GM21423 (cell line): ENCODE data around the gene NUP160.
"Not testable (repeated sequence)": the region's sequence is repeated elsewhere in the genome, so short reads cannot be mapped to it uniquely, and the experiment has no call there.

ENCODE experiments used
- ATAC-seq: cut with Tn5 transposase; IDR thresholded peaks from one replicate; pipeline ENCODE4 v1.9.1; 2021; ENCODE audit warnings: mild to moderate bottlenecking, moderate library complexity; ENCODE audit not compliant: unreplicated experiment

The NUP160 gene

GRCh38 chr11:47863189-47863897 lies 15.2 kb upstream of the NUP160 start:
- peak; percentile 58 for ATAC-seq

- no peak for ATAC-seq
Observed at GRCh38 chr11:47861728-47862127, 13.6 kb upstream of the NUP160 start.

GRCh38 chr11:47860536-47860935 lies 12.4 kb upstream of the NUP160 start:
- ATAC-seq, result no peak

DNA sequence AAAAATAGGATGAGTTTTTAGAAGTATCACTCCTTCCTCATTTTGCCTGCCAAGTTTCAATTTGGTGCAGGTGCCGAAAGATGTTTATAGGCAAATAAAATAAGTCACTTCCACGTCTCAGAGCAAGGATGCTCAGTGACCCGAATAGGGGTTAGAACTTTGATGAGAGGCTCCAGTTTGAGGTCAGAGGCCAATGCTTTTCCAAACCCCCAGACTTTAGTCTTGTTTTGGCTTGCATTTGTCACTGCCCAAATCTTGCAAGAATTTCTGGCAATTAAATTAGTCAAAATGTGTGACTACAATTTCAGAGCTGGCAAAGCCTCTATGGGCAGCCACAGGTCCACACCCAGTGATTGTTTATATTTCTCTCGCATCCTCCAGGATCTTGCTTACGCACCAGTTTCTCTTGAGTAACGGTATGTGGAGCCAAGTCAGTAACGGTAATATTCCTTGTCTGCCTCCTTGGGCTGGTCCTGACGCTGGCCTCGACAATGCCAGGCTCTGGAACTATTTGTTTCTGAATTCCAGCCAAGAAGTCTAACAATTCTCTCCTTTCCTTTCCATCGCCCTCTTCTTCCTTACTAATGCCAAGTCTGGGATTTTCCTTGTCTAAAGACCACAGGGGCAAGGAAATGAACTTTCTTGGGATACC lies 9.9 kb upstream of the NUP160 start:
- no peak for ATAC-seq

GRCh38 chr11:47857485-47857884 lies 9.3 kb upstream of the NUP160 start:
- peak; percentile 28 for ATAC-seq

DNA sequence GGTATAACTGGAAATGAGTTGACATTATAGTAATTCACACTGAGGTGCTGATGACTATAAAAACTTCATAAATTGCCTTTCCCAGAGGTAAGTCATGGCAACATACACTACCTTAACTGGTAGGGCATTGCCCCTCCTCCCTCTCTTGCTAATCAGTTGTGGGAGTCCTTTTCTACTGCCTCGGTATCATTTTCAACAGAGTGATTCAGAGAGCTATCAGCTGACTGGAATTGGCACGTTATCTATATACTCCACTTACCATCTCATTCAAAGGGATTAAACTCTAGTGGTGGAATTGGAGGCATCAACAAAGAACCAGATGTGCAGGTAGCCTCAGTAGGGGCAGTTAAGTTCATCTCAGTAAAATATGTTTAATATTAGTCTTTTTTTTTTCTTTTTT lies 8.0 kb upstream of the NUP160 start:
- no peak for ATAC-seq

DNA sequence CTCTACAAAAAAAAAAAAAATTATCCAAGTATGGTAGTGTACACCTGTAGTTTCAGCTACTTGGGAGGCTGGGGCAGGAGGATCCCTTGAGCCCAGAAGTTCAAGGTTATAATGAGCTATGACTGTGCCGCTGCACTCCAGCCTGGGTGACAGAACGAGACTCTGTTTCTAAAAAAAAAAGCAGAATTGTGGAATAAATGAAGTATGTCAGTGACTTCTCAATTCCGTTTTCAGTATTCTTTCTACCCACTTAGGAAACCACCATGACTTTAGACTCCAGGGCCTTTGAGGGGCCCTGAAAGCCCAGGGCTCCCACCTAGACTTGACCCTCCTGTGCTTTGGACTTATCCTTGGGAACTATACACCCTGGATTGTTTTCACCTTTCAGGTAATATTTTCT lies 6.5 kb upstream of the NUP160 start:
- peak; percentile 49 for ATAC-seq

DNA sequence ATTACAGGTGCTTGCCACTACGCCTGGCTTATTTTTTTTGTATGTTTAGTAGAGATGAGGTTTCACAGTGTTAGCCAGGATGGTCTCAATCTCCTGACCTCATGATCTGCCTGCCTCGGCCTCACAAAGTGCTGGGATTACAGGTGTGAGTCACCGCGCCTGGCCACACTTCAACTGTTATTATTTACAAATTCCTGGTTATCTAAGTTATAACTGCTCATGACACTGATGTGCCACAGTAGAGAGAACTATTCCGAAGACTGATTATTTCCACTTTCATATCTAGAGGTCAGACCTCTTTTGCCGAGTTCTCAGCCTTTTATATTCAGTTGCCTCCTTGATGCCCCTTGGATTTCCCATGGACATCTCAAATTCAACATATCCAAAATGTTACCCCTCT lies 3.9 kb upstream of the NUP160 start:
- ATAC-seq, result no peak

DNA sequence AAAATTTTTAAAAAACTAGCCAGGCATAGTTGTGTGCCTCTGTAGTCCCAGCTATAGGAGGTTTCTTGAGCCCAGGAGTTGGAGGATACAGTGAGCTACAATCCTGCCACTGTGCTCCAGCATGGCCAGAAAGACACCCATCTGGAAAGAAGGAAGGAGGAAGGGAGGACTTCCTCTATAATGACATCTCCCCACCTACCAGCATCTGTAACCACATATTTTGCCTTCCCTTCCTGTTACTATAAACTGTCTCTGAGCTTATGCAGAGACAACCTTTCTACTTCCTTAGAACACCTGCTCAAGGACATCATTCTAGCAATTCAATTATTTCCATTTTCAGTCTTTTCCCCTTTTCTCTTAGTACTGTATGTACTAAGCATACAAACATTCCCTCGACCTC lies 2.2 kb upstream of the NUP160 start:
- ATAC-seq, result peak; percentile 43

DNA sequence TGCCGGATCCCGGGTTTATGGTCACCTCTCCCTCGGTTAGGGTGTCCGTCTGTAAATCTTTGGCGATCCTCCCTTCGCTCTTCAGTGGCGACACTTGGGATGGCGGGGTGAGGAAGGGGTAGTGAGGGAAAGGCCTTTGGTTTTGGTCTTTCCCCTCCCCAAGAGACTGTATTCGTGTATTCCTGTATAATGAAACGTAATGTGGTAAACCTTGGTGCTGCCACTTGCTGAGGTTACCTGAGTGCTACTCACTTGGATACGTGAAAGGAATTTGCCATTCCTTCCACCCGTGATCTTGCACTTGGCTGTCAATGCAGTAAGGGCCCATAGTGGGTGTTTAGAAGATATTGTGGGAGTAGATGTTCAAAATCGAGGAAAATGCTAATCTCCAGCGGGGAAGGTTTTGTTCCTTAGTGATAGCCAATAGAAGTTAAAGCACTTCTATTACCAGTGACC lies 578 bp upstream of the NUP160 start:
- ATAC-seq, result no peak

DNA sequence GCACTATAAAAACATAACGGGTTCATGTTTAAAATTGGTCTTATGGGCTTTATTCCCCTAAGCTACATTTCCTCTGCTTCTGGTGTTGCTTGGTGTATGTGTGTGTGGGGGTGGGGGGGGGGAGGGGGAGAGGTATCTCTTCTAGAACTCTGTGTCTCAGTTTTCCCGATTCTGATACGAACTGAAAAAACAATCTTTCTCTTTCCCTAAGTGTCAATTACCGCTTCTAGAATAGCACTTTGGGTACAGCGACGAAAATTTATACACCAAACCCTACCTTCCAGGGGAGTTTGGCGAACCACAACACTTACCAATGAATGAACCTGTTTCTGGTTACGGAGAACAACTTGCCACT lies 636 bp downstream of the NUP160 start:
- ATAC-seq, result no peak

DNA sequence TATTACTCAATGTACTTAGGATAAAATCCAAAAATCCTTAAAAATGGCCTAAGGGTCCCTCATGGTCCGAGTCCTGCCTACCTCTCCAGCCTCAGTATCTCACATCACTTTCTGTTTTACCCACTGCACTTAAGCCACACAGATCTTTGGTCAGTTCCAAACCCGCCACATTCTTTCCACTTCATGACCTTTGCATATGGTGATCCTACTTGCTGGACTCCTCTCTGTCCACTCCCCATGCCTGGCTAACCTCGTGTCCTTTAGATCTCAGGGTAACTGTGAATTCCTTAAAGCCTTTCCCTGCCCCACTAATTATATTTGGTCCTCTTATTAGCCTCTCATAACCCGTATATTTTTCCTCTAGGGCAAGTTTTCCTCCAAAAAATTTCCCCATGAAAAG lies 1.2 kb downstream of the NUP160 start:
- ATAC-seq, result no peak

DNA sequence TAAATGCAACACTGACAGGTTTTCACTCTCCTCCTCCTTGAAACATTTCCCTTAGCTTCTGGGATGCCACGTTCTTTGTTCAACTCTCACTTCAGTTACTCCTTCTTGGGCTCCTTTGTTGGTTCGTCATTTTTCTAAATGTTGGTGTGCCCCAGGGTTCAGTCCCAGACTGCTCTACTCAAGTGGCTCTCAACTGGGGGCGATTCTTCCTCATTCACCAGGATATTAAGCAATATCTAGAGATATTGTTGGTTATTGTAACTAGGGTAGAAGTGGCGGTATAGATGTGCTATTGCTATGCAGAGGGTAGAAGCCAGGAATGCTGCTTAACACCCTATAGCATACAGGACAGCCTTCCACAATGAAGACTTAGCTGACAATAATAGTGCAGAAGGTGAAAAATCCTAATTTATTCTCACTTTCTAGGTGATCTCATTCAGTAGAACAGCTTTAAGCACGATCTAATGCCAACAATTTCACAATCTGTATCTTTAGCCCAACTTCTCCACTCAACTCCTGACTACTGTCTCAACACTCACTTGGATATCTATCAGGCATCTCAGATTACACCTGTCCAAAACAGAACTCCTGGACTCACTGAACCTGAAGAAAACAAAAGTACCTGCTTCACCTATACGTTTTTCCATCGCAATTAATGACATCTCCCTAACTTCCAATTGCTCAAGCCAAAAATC lies 4.6 kb downstream of the NUP160 start:
- no peak for ATAC-seq

- no peak for ATAC-seq
Observed at GRCh38 chr11:47842749-47843148, 5.4 kb downstream of the NUP160 start.

DNA sequence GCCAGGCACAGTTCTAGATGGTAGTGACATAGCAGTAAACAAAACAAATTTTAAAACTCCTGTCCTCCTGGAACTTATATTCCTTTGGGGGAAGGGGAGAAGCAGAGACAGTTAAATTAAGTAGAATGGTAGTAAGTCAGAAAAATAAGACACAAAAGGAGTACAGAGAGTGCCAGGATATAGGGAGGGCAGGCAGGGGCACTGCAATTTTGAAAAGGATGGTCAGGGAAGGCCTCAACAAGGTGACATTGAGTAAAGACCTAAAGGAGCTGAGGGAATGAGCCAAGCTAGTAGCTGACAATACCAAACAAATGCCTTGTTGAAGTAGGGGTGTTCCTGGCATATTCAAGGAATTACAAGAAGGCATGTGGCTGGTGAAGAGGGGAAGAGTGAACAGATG lies 10.2 kb downstream of the NUP160 start:
- no peak for ATAC-seq

DNA sequence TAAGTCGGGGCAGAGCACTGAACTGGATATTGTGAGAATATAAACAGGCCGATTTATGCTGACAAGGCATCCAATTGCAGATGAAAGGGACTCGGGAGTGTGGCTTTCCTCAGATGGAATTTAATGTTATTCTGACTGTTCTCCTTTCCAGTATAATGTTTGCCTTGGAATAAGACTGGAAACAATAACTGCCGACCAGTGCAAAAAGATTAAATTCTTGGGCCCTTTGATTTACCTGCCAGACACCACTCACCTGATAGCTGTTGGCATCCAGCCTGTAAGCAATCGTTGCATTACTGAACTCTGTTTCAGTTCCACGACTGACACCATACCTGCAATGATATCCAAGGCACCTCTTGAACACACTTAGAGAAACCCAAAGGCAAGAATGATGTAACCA lies 10.9 kb downstream of the NUP160 start:
- no peak for ATAC-seq

GRCh38 chr11:47830013-47830412 lies 18.1 kb downstream of the NUP160 start:
- ATAC-seq, result not testable (repeated sequence)

DNA sequence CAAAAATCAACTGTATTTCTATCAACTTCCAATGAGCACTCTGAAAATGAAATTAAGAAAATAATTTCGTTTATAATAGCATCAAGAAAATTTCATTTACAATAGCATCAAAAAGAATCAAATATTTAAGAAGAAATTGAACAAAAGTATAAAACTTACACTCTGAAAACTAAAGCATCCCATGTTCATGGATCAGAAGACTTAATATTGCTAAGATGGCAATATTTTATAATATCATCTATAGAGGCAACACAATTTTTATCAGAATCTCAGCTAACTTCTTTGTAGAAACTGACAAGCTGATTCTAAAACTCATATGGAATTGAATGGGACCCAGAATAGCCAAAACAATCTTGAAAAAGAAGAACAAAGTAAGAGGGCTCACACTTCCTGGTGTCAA lies 19.9 kb downstream of the NUP160 start:
- no peak for ATAC-seq

DNA sequence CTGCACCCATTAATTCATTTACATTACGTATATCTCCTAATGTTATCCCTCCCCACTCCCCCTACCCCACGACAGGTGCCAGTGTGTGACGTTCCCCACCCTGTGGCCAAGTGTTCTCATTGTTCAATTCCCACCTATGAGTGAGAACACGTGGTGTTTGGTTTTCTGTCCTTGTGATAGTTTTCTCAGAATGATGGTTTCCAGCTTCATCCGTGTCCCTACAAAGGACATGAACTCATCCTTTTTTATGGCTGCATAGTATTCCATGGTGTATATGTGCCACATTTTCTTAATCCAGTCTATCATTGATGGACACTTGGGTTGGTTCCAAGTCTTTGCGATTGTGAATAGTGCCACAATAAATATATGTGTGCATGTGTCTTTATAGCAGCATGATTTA lies 25.5 kb downstream of the NUP160 start:
- not testable (repeated sequence) for ATAC-seq

GRCh38 chr11:47819743-47820142 lies 28.4 kb downstream of the NUP160 start:
- ATAC-seq, result no peak

DNA sequence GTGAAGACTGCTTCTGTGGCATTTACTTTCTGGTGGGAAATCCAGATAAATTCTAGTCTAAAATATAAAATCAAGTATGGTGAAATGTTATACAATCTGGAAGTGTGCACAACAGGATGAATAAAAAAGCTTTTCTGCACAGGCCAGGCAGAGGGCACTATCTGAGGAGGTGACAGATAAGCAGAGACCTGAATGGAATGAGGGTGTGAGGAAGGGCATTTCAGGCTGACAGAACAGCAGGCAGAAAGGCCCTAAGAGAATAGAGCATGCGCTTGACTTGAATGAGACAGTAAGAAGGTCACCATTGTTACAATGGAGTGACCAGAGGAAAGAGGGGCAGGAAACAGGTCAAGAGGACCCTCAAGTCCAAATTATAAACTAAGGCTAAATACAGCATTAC lies 47.4 kb downstream of the NUP160 start:
- no peak for ATAC-seq

- ATAC-seq, result no peak
Observed at GRCh38 chr11:47797633-47798032, 50.5 kb downstream of the NUP160 start.
